Skeletal muscle tissue (tissue), 4 donors: ENCODE data around the gene CRB1. TPM values are rescaled to one million over a fixed set of nuclear protein-coding genes. Genes with fewer than 3 reads are reported as not detected.

Experiments used
- H3K27ac ChIP-seq: one replicate; pipeline ENCODE4 v1.7.0; 2013; ENCODE audit warnings: mild to moderate bottlenecking, low read depth, low read length, inconsistent platforms
- H3K27me3 ChIP-seq, 3 donors: one replicate each; pipeline ENCODE4 v1.7.0; 2013; ENCODE audit warnings: low read length in 3 of 3; ENCODE audit not compliant: control insufficient read depth in 3 of 3, insufficient read depth in 3 of 3
- H3K36me3 ChIP-seq, 3 donors: one replicate each; pipeline ENCODE4 v1.7.0; 2013; ENCODE audit warnings: low read length in 3 of 3; ENCODE audit not compliant: control insufficient read depth in 3 of 3, insufficient read depth in 3 of 3
- H3K4me1 ChIP-seq, 3 donors: one replicate each; pipeline ENCODE4 v1.7.0; 2013; ENCODE audit warnings: low read length in 3 of 3, mild to moderate bottlenecking in 3 of 3; ENCODE audit not compliant: control insufficient read depth in 3 of 3, insufficient read depth in 3 of 3
- H3K4me3 ChIP-seq, 3 donors: one replicate each; pipeline ENCODE4 v1.7.0; 2013; ENCODE audit warnings: low read length in 3 of 3
- H3K9ac ChIP-seq, 3 donors: one replicate each; pipeline ENCODE4 v1.7.0; 2013; ENCODE audit warnings: low read length in 3 of 3, mild to moderate bottlenecking in 3 of 3, moderate library complexity in 2 of 3, low read depth in 1 of 3
- H3K9me3 ChIP-seq, 3 donors: one replicate each; pipeline ENCODE4 v1.7.0; 2013; ENCODE audit warnings: low read length in 3 of 3; ENCODE audit not compliant: control insufficient read depth in 3 of 3
- total RNA-seq: library from RNA; depleted of rRNA; stranded (reverse); fragments of >200 nt; gene quantifications from one replicate; pipeline ENCODE4 v1.2.3, GENCODE V29; 2014
- donor health status: Osteomylitis.

The CRB1 gene
- total RNA-seq, 1 donor from 2014 or later, result 1.0 TPM

- Histone ChIP-seq H3K4me3 (no peak overlapping the region), H3K36me3 (no peaks in the 10 kb centered on the region), H3K9ac (no peak overlapping the region), H3K9me3 (no peaks in the 10 kb centered on the region), H3K4me1 (no peaks in the 10 kb centered on the region), H3K27ac (no peak overlapping the region), H3K27me3 (no peaks in the 10 kb centered on the region)
Observed at GRCh38 chr1:197358959-197359358, 90.9 kb downstream of the CRB1 start.

- Histone ChIP-seq H3K27ac (no peak overlapping the region), H3K4me3 (no peak overlapping the region), H3K36me3 (no peaks in the 10 kb centered on the region), H3K27me3 (no peaks in the 10 kb centered on the region), H3K9ac (no peak overlapping the region), H3K9me3 (no peaks in the 10 kb centered on the region), H3K4me1 (no peaks in the 10 kb centered on the region)
Observed at GRCh38 chr1:197360068-197360467, 92.0 kb downstream of the CRB1 start.

- Histone ChIP-seq H3K9me3 (no peaks in the 10 kb centered on the region), H3K4me3 (no peak overlapping the region), H3K27me3 (no peaks in the 10 kb centered on the region), H3K4me1 (no peaks in the 10 kb centered on the region), H3K27ac (no peak overlapping the region), H3K9ac (no peak overlapping the region), H3K36me3 (no peaks in the 10 kb centered on the region)
Observed at GRCh38 chr1:197362871-197363270, 94.8 kb downstream of the CRB1 start.

GRCh38 chr1:197363855-197364254, 95.8 kb downstream of the CRB1 start:
- no peaks in the 10 kb centered on the region for H3K9me3 ChIP-seq
- H3K27me3 ChIP-seq, result no peaks in the 10 kb centered on the region
- no peak overlapping the region for H3K27ac ChIP-seq

GRCh38 chr1:197366996-197367395, 98.9 kb downstream of the CRB1 start:
- H3K4me1 ChIP-seq, result no peaks in the 10 kb centered on the region
- H3K9ac ChIP-seq, result no peak overlapping the region
- H3K36me3 ChIP-seq, result no peaks in the 10 kb centered on the region
- H3K9me3 ChIP-seq, result no peaks in the 10 kb centered on the region
- no peaks in the 10 kb centered on the region for H3K27me3 ChIP-seq
- no peak overlapping the region for H3K27ac ChIP-seq
- no peak overlapping the region for H3K4me3 ChIP-seq

More at GRCh38 chr1:197363855-197364254, 95.8 kb downstream of the CRB1 start:
- H3K4me1 ChIP-seq, result no peaks in the 10 kb centered on the region
- H3K9ac ChIP-seq, result no peak overlapping the region
- no peaks in the 10 kb centered on the region for H3K36me3 ChIP-seq
- no peak overlapping the region for H3K4me3 ChIP-seq

GRCh38 chr1:197367627-197368026, 99.6 kb downstream of the CRB1 start:
- no peak overlapping the region for H3K4me3 ChIP-seq

GRCh38 chr1:197374428-197374827, 106.4 kb downstream of the CRB1 start:
- H3K4me1 ChIP-seq, result no peaks in the 10 kb centered on the region
- H3K27me3 ChIP-seq, result no peaks in the 10 kb centered on the region
- H3K4me3 ChIP-seq, result no peak overlapping the region
- H3K9ac ChIP-seq, result no peak overlapping the region
- H3K9me3 ChIP-seq, result no peaks in the 10 kb centered on the region
- no peak overlapping the region for H3K27ac ChIP-seq
- H3K36me3 ChIP-seq, result no peaks in the 10 kb centered on the region

More at GRCh38 chr1:197367627-197368026, 99.6 kb downstream of the CRB1 start:
- Histone ChIP-seq H3K9ac (no peak overlapping the region), H3K27ac (no peak overlapping the region), H3K27me3 (no peaks in the 10 kb centered on the region), H3K36me3 (no peaks in the 10 kb centered on the region), H3K9me3 (no peaks in the 10 kb centered on the region), H3K4me1 (no peaks in the 10 kb centered on the region)

GRCh38 chr1:197384471-197384870, 116.4 kb downstream of the CRB1 start:
- Histone ChIP-seq H3K9me3 (no peaks in the 10 kb centered on the region), H3K27me3 (no peaks in the 10 kb centered on the region), H3K9ac (no peak overlapping the region), H3K4me3 (no peak overlapping the region), H3K4me1 (no peaks in the 10 kb centered on the region), H3K27ac (no peak overlapping the region), H3K36me3 (no peaks in the 10 kb centered on the region)

- Histone ChIP-seq H3K9me3 (no peaks in the 10 kb centered on the region), H3K36me3 (no peaks in the 10 kb centered on the region), H3K27ac (no peak overlapping the region), H3K27me3 (no peaks in the 10 kb centered on the region), H3K9ac (no peak overlapping the region), H3K4me3 (no peak overlapping the region), H3K4me1 (no peaks in the 10 kb centered on the region)
Observed at GRCh38 chr1:197388801-197389200, 120.7 kb downstream of the CRB1 start.

- Histone ChIP-seq H3K4me1 (no peaks in the 10 kb centered on the region), H3K27ac (no peak overlapping the region), H3K27me3 (no peaks in the 10 kb centered on the region), H3K9ac (no peak overlapping the region), H3K4me3 (no peak overlapping the region), H3K9me3 (no peaks in the 10 kb centered on the region), H3K36me3 (no peaks in the 10 kb centered on the region)
Observed at GRCh38 chr1:197390856-197391255, 122.8 kb downstream of the CRB1 start.
